ENCODE results near the gene GDPD3. TPM values are rescaled to one million over a fixed set of nuclear protein-coding genes. Genes with fewer than 3 reads are reported as not detected.
A peak's percentile ranks its signal among the peaks of the same experiment; 100 is the strongest.

Gene GDPD3
- total and polyA plus RNA-seq, 2 of the 13 experiments (the other 11 are each of a cell fraction or from before 2014, with no cell fraction given), result 18.7 to 20.6 TPM

DNA sequence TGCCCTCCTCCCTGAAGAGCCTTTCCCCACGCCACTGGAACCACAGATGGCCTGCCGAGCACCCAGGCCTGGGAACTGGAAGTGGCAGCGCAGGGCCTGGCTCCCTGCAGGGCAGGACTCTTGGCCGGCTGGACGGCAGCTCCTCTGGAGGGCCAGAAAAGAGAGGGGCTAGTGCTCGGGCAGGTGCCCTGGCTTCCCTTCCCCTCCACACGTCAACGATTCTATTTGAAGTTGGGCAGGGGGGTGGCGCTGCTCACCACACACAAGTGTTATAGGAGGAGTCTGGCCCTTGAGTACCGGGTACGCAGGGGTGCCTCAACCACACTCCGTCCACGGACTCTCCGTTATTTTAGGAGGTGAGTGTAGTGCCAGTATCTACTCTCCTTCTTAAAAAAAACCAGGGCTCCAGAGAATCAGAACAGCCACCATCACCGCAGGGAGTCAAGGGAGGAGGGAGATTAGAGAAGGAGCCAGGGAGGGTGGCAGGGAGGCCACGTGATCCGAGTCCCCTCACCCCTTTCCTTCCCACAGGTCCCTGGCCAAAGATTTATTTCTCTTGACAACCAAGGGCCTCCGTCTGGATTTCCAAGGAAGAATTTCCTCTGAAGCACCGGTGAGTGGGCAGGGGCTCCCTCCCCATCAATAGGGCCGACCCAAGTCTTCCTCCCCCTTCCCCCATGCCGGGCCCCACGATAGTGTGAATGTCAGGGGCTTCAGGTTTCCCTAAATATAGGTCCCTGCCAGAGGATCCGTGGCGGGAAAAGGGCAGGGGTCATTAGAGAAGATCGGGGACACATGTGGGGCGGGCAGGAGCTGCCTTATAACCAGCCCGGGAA is 49.2 kb downstream of the GDPD3 start (continued):
- no peak for TF ChIP-seq E2F1 (CRISPR knock-in tag; IDR thresholded peaks at IDR 0.05)
- TF ChIP-seq, protein P1, sequence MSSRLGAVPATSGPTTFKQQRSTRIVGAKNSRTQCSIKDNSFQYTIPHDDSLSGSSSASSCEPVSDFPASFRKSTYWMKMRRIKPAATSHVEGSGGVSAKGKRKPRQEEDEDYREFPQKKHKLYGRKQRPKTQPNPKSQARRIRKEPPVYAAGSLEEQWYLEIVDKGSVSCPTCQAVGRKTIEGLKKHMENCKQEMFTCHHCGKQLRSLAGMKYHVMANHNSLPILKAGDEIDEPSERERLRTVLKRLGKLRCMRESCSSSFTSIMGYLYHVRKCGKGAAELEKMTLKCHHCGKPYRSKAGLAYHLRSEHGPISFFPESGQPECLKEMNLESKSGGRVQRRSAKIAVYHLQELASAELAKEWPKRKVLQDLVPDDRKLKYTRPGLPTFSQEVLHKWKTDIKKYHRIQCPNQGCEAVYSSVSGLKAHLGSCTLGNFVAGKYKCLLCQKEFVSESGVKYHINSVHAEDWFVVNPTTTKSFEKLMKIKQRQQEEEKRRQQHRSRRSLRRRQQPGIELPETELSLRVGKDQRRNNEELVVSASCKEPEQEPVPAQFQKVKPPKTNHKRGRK (CRISPR knock-in tag; IDR thresholded peaks at IDR 0.05), result no peak
- no peak for TF ChIP-seq AKAP8 (CRISPR knock-in tag; IDR thresholded peaks at IDR 0.05)
- peak; percentile 60; the same call in 1 of the 2 replicates for TF ChIP-seq ZNF567 (CRISPR knock-in tag; IDR thresholded peaks at IDR 0.05; ENCODE audit: borderline replicate concordance)
- no peak for TF ChIP-seq JUN (CRISPR knock-in tag; IDR thresholded peaks at IDR 0.05)
- TF ChIP-seq, protein P2, sequence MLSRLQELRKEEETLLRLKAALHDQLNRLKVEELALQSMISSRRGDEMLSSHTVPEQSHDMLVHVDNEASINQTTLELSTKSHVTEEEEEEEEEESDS (CRISPR knock-in tag; IDR thresholded peaks at IDR 0.05; ENCODE audit: borderline replicate concordance), result no peak
- no peak for TF ChIP-seq EED (CRISPR knock-in tag; IDR thresholded peaks at IDR 0.05)
- no peak for TF ChIP-seq U2AF1 (optimal IDR thresholded peaks at IDR 0.05; ENCODE audit: low read depth, low read length)
- TF ChIP-seq ZNF180 (CRISPR knock-in tag; IDR thresholded peaks at IDR 0.05; ENCODE audit: borderline replicate concordance, low read depth), result no peak
- TF ChIP-seq ZNF503 (CRISPR knock-in tag; IDR thresholded peaks at IDR 0.05), result no peak
- TF ChIP-seq GZF1 (CRISPR knock-in tag; IDR thresholded peaks at IDR 0.05), result no peak
- no peak for TF ChIP-seq ZNF44 (CRISPR knock-in tag; IDR thresholded peaks at IDR 0.05)
- peak; percentile 81 for TF ChIP-seq ZSCAN21 (CRISPR knock-in tag; IDR thresholded peaks at IDR 0.05; ENCODE audit: borderline replicate concordance)
- no peak for TF ChIP-seq ZNF552 (CRISPR knock-in tag; IDR thresholded peaks at IDR 0.05; ENCODE audit: borderline replicate concordance)
- TF ChIP-seq, protein P3, sequence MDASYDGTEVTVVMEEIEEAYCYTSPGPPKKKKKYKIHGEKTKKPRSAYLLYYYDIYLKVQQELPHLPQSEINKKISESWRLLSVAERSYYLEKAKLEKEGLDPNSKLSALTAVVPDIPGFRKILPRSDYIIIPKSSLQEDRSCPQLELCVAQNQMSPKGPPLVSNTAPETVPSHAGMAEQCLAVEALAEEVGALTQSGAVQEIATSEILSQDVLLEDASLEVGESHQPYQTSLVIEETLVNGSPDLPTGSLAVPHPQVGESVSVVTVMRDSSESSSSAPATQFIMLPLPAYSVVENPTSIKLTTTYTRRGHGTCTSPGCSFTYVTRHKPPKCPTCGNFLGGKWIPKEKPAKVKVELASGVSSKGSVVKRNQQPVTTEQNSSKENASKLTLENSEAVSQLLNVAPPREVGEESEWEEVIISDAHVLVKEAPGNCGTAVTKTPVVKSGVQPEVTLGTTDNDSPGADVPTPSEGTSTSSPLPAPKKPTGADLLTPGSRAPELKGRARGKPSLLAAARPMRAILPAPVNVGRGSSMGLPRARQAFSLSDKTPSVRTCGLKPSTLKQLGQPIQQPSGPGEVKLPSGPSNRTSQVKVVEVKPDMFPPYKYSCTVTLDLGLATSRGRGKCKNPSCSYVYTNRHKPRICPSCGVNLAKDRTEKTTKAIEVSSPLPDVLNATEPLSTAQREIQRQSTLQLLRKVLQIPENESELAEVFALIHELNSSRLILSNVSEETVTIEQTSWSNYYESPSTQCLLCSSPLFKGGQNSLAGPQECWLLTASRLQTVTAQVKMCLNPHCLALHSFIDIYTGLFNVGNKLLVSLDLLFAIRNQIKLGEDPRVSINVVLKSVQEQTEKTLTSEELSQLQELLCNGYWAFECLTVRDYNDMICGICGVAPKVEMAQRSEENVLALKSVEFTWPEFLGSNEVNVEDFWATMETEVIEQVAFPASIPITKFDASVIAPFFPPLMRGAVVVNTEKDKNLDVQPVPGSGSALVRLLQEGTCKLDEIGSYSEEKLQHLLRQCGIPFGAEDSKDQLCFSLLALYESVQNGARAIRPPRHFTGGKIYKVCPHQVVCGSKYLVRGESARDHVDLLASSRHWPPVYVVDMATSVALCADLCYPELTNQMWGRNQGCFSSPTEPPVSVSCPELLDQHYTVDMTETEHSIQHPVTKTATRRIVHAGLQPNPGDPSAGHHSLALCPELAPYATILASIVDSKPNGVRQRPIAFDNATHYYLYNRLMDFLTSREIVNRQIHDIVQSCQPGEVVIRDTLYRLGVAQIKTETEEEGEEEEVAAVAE (CRISPR knock-in tag; IDR thresholded peaks at IDR 0.05; ENCODE audit: borderline replicate concordance), result peak; percentile 53; the same call in 1 of the 2 replicates
- TF ChIP-seq TCF12 (IDR thresholded peaks at IDR 0.05), result no peak
- TF ChIP-seq TCF12 (CRISPR knock-in tag; IDR thresholded peaks at IDR 0.05), result peak; percentile 75; the same call in 1 of the 2 replicates

All from HepG2 (cell line).